ENCODE results near the gene PLXDC1. TPM values are rescaled to one million over a fixed set of nuclear protein-coding genes. Genes with fewer than 3 reads are reported as not detected.

PLXDC1 gene
- total and polyA plus RNA-seq, 3 experiments from 2014 or later, result 2.5 to 10.3 (median 2.9) TPM

- Histone ChIP-seq H3K9me3 (ENCODE audit: low read length) (no peaks in the 10 kb centered on the region), H3K4me3 (ENCODE audit: low read length) (no peak overlapping the region), H3K4me1 (ENCODE audit: insufficient read depth, low read length) (peaks cover 5% of the 10 kb centered on the region), H3K27ac (ENCODE audit: low read depth, low read length) (no peak overlapping the region), H3K36me3 (ENCODE audit: insufficient read depth, low read length) (peaks cover 7% of the 10 kb centered on the region), H3K27me3 (ENCODE audit: insufficient read depth, low read length, poor library complexity, severe bottlenecking) (no peaks in the 10 kb centered on the region)
- ChIA-PET POLR2A (no interaction called here), CTCF (interaction anchor here (1.1 to 8.0 kb wide), 23 partner anchors 8 to 363 kb away, joined by 3 to 110 read pairs (median 7); partner anchors contain the start of genes ARL5C, LASP1, PLXDC1 and RPL19)
- Mint-ChIP-seq H3K36me3 (peaks cover 0 to 40% (median 0%) of the 10 kb centered on the region in 3 donors), H3K27ac (peak overlapping the region in 2 of 8 donors; percentile 46 to 86), H3K4me1 (peaks cover 7 to 24% (median 16%) of the 10 kb centered on the region in 3 donors), H3K9me3 (no peaks in the 10 kb centered on the region), H3K4me3 (no peak overlapping the region), H3K27me3 (peaks cover 0 to 5% of the 10 kb centered on the region in 2 donors)
- no peak for DNase-seq
Observed at GRCh38 chr17:39175695-39176093, 24.3 kb upstream of the PLXDC1 start.

DNA sequence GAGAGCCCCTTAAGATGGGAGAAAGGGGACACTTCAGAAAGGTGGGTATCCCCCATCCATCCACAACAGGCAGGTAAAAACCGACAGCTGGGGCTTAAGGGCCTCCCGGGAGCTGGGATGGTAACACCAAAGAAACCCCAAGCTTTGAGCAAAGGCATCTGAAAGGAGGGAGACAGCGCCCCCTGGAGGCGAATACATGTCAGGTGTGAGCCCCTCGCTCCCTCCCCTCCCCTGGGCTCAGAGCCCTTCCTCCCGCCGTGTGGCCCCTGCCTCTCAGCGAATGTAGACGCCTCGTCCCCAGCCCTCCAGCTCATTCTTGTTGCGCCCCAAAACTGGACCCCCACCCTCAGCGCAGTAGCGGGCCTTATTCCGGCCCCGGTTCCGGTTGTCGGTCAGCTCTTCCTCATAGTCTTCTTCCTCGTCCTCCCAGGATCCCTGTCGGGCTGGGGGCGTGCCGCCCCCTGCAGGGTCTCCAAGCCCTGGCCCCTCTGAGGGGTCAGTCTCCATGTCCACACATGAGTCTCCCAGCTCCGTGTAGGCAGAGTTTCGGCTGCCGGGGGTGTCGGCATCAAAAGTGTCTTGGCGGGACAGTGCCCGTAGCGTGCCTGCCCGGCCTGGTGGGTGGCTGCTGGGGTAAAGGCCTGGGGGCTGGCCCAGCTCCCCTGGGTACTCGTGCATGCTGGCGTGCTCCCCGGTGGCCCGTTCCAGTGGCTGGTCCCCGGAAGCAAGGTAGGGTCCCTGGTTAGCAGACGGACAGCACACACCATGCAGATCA lies 23.7 kb upstream of the PLXDC1 start:
- CTCF ChIA-PET, result interaction anchor here (0.7 to 8.0 kb wide), 46 partner anchors 8 to 412 kb away, joined by 3 to 110 read pairs (median 4); partner anchors contain the start of genes ARL5C, FBXO47, LASP1 and PLXDC1

DNA sequence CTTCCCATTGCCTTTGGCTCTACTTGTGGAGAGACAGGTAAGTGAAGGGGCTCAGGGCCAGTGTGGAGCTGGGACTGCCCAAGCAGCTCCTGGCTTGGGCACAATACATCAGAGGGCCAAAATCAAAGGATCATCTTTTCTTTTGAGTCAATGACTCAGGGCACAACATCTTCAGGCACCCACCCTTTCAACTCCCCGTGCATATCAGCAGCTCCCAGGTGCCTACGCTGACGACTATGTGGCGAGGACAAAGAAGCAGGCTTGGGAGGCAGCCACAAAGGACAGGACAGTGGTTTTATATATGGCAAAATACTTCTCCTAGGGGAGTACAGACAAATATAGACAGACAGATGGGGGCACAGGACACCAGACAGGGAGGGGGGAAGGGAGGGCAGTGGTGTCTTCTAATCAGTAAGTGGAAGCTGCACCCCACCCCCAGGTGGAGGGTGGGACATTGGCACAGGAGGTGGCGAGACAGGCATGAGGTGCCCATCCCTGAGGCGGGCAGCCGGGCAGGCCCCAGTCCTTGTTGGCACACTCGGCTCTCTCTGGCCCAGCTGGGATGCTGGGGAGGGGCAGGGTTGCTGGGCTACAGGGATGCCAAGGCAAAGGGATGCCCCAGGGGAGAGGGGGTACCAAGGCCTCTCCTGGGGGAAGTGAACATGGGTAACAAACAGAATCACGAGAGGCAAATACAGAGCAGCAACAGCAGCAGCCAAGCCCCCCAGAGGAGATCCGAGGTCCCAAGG lies 22.3 kb upstream of the PLXDC1 start:
- CTCF ChIA-PET, result interaction anchor here (0.9 to 8.0 kb wide), 15 partner anchors 8 to 410 kb away, joined by 3 to 110 read pairs (median 6); partner anchors contain the start of genes ARL5C, FBXO47, LASP1 and PLXDC1
- H3K4me1 Mint-ChIP-seq, result peaks cover 10 to 28% (median 19%) of the 10 kb centered on the region in 3 donors
- Histone ChIP-seq H3K4me3 (ENCODE audit: low read length) (no peak overlapping the region), H3K27me3 (ENCODE audit: insufficient read depth, low read length, poor library complexity, severe bottlenecking) (no peaks in the 10 kb centered on the region), H3K9me3 (ENCODE audit: low read length) (no peaks in the 10 kb centered on the region), H3K36me3 (ENCODE audit: insufficient read depth, low read length) (peaks cover 7% of the 10 kb centered on the region), H3K27ac (ENCODE audit: low read depth, low read length) (no peak overlapping the region), H3K4me1 (ENCODE audit: insufficient read depth, low read length) (peaks cover 5% of the 10 kb centered on the region)
- peak overlapping the region in 3 of 8 donors; percentile 5 to 83 (median 73) for H3K27ac Mint-ChIP-seq
- H3K36me3 Mint-ChIP-seq, result peaks cover 0 to 33% (median 0%) of the 10 kb centered on the region in 3 donors
- H3K4me3 Mint-ChIP-seq, result no peak overlapping the region
- no peak for DNase-seq
- H3K9me3 Mint-ChIP-seq, result no peaks in the 10 kb centered on the region
- POLR2A ChIA-PET, result interaction anchor here (1.1 to 2.1 kb wide), 3 partner anchors 9 to 20 kb away, joined by 4 to 8 read pairs (median 7); no protein-coding TSS in a partner anchor
- peaks cover 3 to 5% of the 10 kb centered on the region in 2 donors for H3K27me3 Mint-ChIP-seq

More for the DNA sequence above, 23.7 kb upstream of the PLXDC1 start:
- Histone ChIP-seq H3K27ac (ENCODE audit: low read depth, low read length) (no peak overlapping the region), H3K27me3 (ENCODE audit: insufficient read depth, low read length, poor library complexity, severe bottlenecking) (no peaks in the 10 kb centered on the region), H3K4me1 (ENCODE audit: insufficient read depth, low read length) (peaks cover 5% of the 10 kb centered on the region), H3K9me3 (ENCODE audit: low read length) (no peaks in the 10 kb centered on the region), H3K4me3 (ENCODE audit: low read length) (no peak overlapping the region), H3K36me3 (ENCODE audit: insufficient read depth, low read length) (peaks cover 7% of the 10 kb centered on the region)
- Mint-ChIP-seq H3K27ac (peak overlapping the region in 3 of 8 donors; percentile 23 to 86 (median 46)), H3K4me1 (peaks cover 7 to 24% (median 16%) of the 10 kb centered on the region in 3 donors), H3K27me3 (peaks cover 0 to 5% of the 10 kb centered on the region in 2 donors), H3K9me3 (no peaks in the 10 kb centered on the region), H3K36me3 (peaks cover 0 to 40% (median 0%) of the 10 kb centered on the region in 3 donors), H3K4me3 (no peak overlapping the region)
- peak; percentile 67 to 86 (median 72) for DNase-seq
- POLR2A ChIA-PET, result interaction anchor here (0.5 to 2.1 kb wide), 4 partner anchors 9 to 25 kb away, joined by 3 to 7 read pairs (median 5); partner anchors contain the start of genes ARL5C and RPL19

DNA sequence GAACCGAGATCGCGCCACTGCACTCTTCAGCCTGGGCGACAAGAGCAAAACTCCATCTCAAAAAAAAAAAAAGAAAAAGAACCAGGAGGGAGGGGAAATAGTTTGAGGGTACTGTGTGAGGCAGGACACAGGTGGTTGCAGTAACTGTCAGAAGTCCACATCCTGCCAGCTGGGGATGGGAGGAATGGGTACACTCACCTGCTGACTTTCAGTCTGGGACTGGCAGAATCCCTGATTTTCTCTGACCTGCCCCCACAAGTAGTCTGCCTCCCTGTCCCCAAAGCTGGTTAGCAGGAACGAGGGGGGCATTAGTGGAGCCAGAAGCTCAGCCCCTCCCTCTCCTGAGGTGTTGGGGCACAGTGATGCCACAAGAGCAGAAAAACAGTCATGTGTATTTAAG lies 21.6 kb upstream of the PLXDC1 start:
- H3K9me3 Mint-ChIP-seq, result no peaks in the 10 kb centered on the region
- ChIA-PET CTCF (interaction anchor here (0.9 to 8.0 kb wide), 5 partner anchors 8 to 206 kb away, joined by 3 to 110 read pairs (median 70); partner anchors contain the start of genes ARL5C, FBXO47 and PLXDC1), POLR2A (interaction anchor here (0.5 to 2.1 kb wide), 5 partner anchors 8 to 568 kb away, joined by 3 to 8 read pairs (median 5); no protein-coding TSS in a partner anchor)
- H3K27ac ChIP-seq (ENCODE audit: low read depth, low read length), result no peak overlapping the region
- peaks cover 10 to 28% (median 21%) of the 10 kb centered on the region in 3 donors for H3K4me1 Mint-ChIP-seq
- peaks cover 0 to 28% (median 0%) of the 10 kb centered on the region in 3 donors for H3K36me3 Mint-ChIP-seq
- no peaks in the 10 kb centered on the region for H3K9me3 ChIP-seq (ENCODE audit: low read length)
- H3K4me1 ChIP-seq (ENCODE audit: insufficient read depth, low read length), result peaks cover 6% of the 10 kb centered on the region
- no peak overlapping the region for H3K4me3 Mint-ChIP-seq
- no peaks in the 10 kb centered on the region for H3K27me3 ChIP-seq (ENCODE audit: insufficient read depth, low read length, poor library complexity, severe bottlenecking)
- H3K36me3 ChIP-seq (ENCODE audit: insufficient read depth, low read length), result peaks cover 7% of the 10 kb centered on the region
- peak overlapping the region in 3 of 8 donors; percentile 5 to 83 (median 73) for H3K27ac Mint-ChIP-seq
- H3K27me3 Mint-ChIP-seq, result peaks cover 3 to 5% of the 10 kb centered on the region in 2 donors
- no peak for DNase-seq
- H3K4me3 ChIP-seq (ENCODE audit: low read length), result no peak overlapping the region

GRCh38 chr17:39171933-39172332 lies 20.5 kb upstream of the PLXDC1 start:
- no peaks in the 10 kb centered on the region for H3K9me3 Mint-ChIP-seq
- Histone ChIP-seq H3K4me3 (ENCODE audit: low read length) (no peak overlapping the region), H3K9me3 (ENCODE audit: low read length) (no peaks in the 10 kb centered on the region), H3K27me3 (ENCODE audit: insufficient read depth, low read length, poor library complexity, severe bottlenecking) (no peaks in the 10 kb centered on the region), H3K27ac (ENCODE audit: low read depth, low read length) (no peak overlapping the region), H3K36me3 (ENCODE audit: insufficient read depth, low read length) (peaks cover 7% of the 10 kb centered on the region), H3K4me1 (ENCODE audit: insufficient read depth, low read length) (peaks cover 18% of the 10 kb centered on the region)
- H3K36me3 Mint-ChIP-seq, result peaks cover 0 to 17% (median 0%) of the 10 kb centered on the region in 3 donors
- H3K27me3 Mint-ChIP-seq, result peaks cover 3 to 5% of the 10 kb centered on the region in 2 donors
- H3K27ac Mint-ChIP-seq, result peak overlapping the region in 4 of 8 donors; percentile 26 to 74 (median 49)
- H3K4me1 Mint-ChIP-seq, result peaks cover 21 to 39% (median 31%) of the 10 kb centered on the region in 3 donors
- no peak for DNase-seq
- POLR2A ChIA-PET, result no interaction called here
- H3K4me3 Mint-ChIP-seq, result no peak overlapping the region
- CTCF ChIA-PET, result interaction anchor here (0.9 to 8.0 kb wide), 5 partner anchors 18 to 438 kb away, joined by 3 to 110 read pairs (median 3); no protein-coding TSS in a partner anchor

GRCh38 chr17:39170558-39170957 lies 19.1 kb upstream of the PLXDC1 start:
- Histone ChIP-seq H3K9me3 (ENCODE audit: low read length) (no peaks in the 10 kb centered on the region), H3K36me3 (ENCODE audit: insufficient read depth, low read length) (no peaks in the 10 kb centered on the region), H3K4me1 (ENCODE audit: insufficient read depth, low read length) (peaks cover 21% of the 10 kb centered on the region), H3K27me3 (ENCODE audit: insufficient read depth, low read length, poor library complexity, severe bottlenecking) (no peaks in the 10 kb centered on the region), H3K4me3 (ENCODE audit: low read length) (no peak overlapping the region), H3K27ac (ENCODE audit: low read depth, low read length) (no peak overlapping the region)
- peaks cover 31 to 52% (median 39%) of the 10 kb centered on the region in 3 donors for H3K4me1 Mint-ChIP-seq
- no peak overlapping the region for H3K4me3 Mint-ChIP-seq
- peaks cover 3 to 5% of the 10 kb centered on the region in 2 donors for H3K27me3 Mint-ChIP-seq
- no peak for DNase-seq
- H3K27ac Mint-ChIP-seq, result no peak overlapping the region
- H3K36me3 Mint-ChIP-seq, result peaks cover 0 to 5% (median 0%) of the 10 kb centered on the region in 3 donors
- ChIA-PET POLR2A (interaction anchor here (0.6 kb wide), 1 partner anchor 45 kb away, joined by 5 read pairs; no protein-coding TSS in a partner anchor), CTCF (interaction anchor here (1.2 to 8.0 kb wide), 3 partner anchors 17 to 187 kb away, joined by 5 to 110 read pairs (median 9); no protein-coding TSS in a partner anchor)
- no peaks in the 10 kb centered on the region for H3K9me3 Mint-ChIP-seq

DNA sequence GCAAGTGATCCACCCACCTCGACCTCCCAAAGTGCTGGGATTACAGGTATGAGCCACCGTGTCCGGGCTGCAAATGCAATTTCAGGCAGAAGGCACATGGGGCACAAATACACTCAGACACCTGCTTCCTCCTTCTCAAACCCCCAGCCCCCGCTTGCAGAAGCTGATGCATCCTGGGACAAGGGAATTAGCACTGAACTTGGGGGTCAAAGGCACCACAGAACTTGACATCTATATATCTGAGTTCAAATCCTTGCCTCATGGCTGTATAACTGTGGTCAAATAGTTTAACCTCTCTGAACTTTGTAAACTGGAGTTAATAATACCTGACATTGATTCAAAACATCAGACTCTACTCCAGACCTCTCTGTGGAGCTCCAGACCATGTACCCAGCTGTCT lies 18.7 kb upstream of the PLXDC1 start:
- Mint-ChIP-seq H3K9me3 (no peaks in the 10 kb centered on the region), H3K27ac (peak overlapping the region in 1 of 8 donors; percentile 9), H3K27me3 (peaks cover 3 to 5% of the 10 kb centered on the region in 2 donors), H3K4me3 (no peak overlapping the region), H3K4me1 (peaks cover 30 to 53% (median 40%) of the 10 kb centered on the region in 3 donors), H3K36me3 (peaks cover 0 to 3% (median 0%) of the 10 kb centered on the region in 3 donors)
- ChIA-PET CTCF (interaction anchor here (1.2 to 8.0 kb wide), 2 partner anchors 17 to 187 kb away, joined by 5 to 110 read pairs; no protein-coding TSS in a partner anchor), POLR2A (interaction anchor here (0.6 kb wide), 1 partner anchor 45 kb away, joined by 5 read pairs; no protein-coding TSS in a partner anchor)
- peaks cover 21% of the 10 kb centered on the region for H3K4me1 ChIP-seq (ENCODE audit: insufficient read depth, low read length)
- H3K36me3 ChIP-seq (ENCODE audit: insufficient read depth, low read length), result no peaks in the 10 kb centered on the region
- no peak overlapping the region for H3K27ac ChIP-seq (ENCODE audit: low read depth, low read length)
- no peak overlapping the region for H3K4me3 ChIP-seq (ENCODE audit: low read length)
- H3K9me3 ChIP-seq (ENCODE audit: low read length), result no peaks in the 10 kb centered on the region
- DNase-seq, result no peak
- H3K27me3 ChIP-seq (ENCODE audit: insufficient read depth, low read length, poor library complexity, severe bottlenecking), result no peaks in the 10 kb centered on the region

Measured in CD8-positive, alpha-beta memory T cell (primary cell).